ENCODE measurements around the gene MINDY4. TPM values are rescaled to one million over a fixed set of nuclear protein-coding genes. Genes with fewer than 3 reads are reported as not detected.
A peak's percentile ranks its signal among the peaks of the same experiment; 100 is the strongest.

The MINDY4 gene
- polyA plus RNA-seq, 1 experiment: 2.3 TPM

DNA sequence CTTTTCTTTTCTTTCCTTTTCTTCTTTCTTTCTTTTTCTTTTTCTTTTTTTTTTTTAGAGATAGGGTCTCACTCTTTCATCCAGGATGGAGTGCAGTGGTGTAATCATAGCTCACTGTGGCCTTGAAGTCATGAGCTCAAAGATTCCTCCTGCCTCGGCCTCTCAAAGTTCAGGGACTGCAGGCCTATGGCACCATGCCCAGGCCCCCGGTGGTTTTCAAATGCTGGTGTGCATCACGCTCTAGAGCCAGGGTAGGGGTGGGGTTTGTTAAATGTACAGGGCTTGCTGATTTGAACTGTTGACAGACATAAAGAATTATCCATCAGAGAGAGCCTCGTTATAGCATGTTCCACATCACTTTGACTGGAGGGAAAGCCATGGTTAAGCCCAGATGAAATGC, 5.8 kb downstream of the MINDY4 start:
- no peak for TF ChIP-seq CTCF (IDR thresholded peaks at IDR 0.05; ENCODE audit: insufficient read depth, low read depth, low read length)
- H3K27me3 ChIP-seq (ENCODE audit: control insufficient read depth, insufficient read depth, low read length): no peaks in the 10 kb centered on the region
- ChIA-PET CTCF (interaction anchor here (1.3 to 2.6 kb wide), 3 partner anchors 16 to 27 kb away, joined by 4 to 6 read pairs (median 4); no protein-coding TSS in a partner anchor), POLR2A (interaction anchor here (0.7 kb wide), 1 partner anchor 107 kb away, joined by 3 read pairs; no protein-coding TSS in a partner anchor)
- no peaks in the 10 kb centered on the region; the same call in 1 of the 2 replicates for H3K36me3 ChIP-seq (ENCODE audit: control insufficient read depth, insufficient read depth, low read length)
- DNase-seq (ENCODE audit: low read depth): no peak
- no peak overlapping the region for H3K4me3 ChIP-seq (ENCODE audit: low read depth, low read length)

GRCh38 chr7:30778255-30779025, 7.2 kb downstream of the MINDY4 start:
- ChIA-PET POLR2A (no interaction called here), CTCF (interaction anchor here (0.6 to 1.3 kb wide), 4 partner anchors 12 to 345 kb away, joined by 3 to 4 read pairs (median 3); no protein-coding TSS in a partner anchor)
- Histone ChIP-seq H3K27me3 (ENCODE audit: control insufficient read depth, insufficient read depth, low read length) (no peaks in the 10 kb centered on the region), H3K4me3 (ENCODE audit: low read depth, low read length) (no peak overlapping the region), H3K36me3 (ENCODE audit: control insufficient read depth, insufficient read depth, low read length) (peaks cover 1% of the 10 kb centered on the region; the same call in 1 of the 2 replicates)
- no peak for TF ChIP-seq CTCF (IDR thresholded peaks at IDR 0.05; ENCODE audit: insufficient read depth, low read depth, low read length)
- peak; percentile 60 for DNase-seq (ENCODE audit: low read depth)

GRCh38 chr7:30779574-30779973, 8.4 kb downstream of the MINDY4 start:
- H3K4me3 ChIP-seq (ENCODE audit: low read depth, low read length): no peak overlapping the region
- POLR2A ChIA-PET: no interaction called here
- no peaks in the 10 kb centered on the region for H3K27me3 ChIP-seq (ENCODE audit: control insufficient read depth, insufficient read depth, low read length)
- peaks cover 1% of the 10 kb centered on the region; the same call in 1 of the 2 replicates for H3K36me3 ChIP-seq (ENCODE audit: control insufficient read depth, insufficient read depth, low read length)
- TF ChIP-seq CTCF (IDR thresholded peaks at IDR 0.05; ENCODE audit: insufficient read depth, low read depth, low read length): no peak
- DNase-seq (ENCODE audit: low read depth): no peak
- CTCF ChIA-PET: no interaction called here

- ChIA-PET POLR2A (no interaction called here), CTCF (interaction anchor here (1.3 kb wide), 1 partner anchor 19 kb away, joined by 4 read pairs; no protein-coding TSS in a partner anchor)
- Histone ChIP-seq H3K4me3 (ENCODE audit: low read depth, low read length) (no peak overlapping the region), H3K27me3 (ENCODE audit: control insufficient read depth, insufficient read depth, low read length) (no peaks in the 10 kb centered on the region), H3K36me3 (ENCODE audit: control insufficient read depth, insufficient read depth, low read length) (peaks cover 4% of the 10 kb centered on the region)
- no peak for DNase-seq (ENCODE audit: low read depth)
- no peak for TF ChIP-seq CTCF (IDR thresholded peaks at IDR 0.05; ENCODE audit: insufficient read depth, low read depth, low read length)
These were observed 9.7 kb downstream of the MINDY4 start for GRCh38 chr7:30780941-30781340.

GRCh38 chr7:30782690-30783089, 11.5 kb downstream of the MINDY4 start:
- DNase-seq (ENCODE audit: low read depth): no peak
- H3K36me3 ChIP-seq (ENCODE audit: control insufficient read depth, insufficient read depth, low read length): peaks cover 7% of the 10 kb centered on the region
- H3K27me3 ChIP-seq (ENCODE audit: control insufficient read depth, insufficient read depth, low read length): no peaks in the 10 kb centered on the region
- ChIA-PET POLR2A (no interaction called here), CTCF (interaction anchor here (1.1 to 1.4 kb wide), 3 partner anchors 17 to 201 kb away, joined by 3 to 4 read pairs (median 4); no protein-coding TSS in a partner anchor)
- no peak for TF ChIP-seq CTCF (IDR thresholded peaks at IDR 0.05; ENCODE audit: insufficient read depth, low read depth, low read length)
- no peak overlapping the region for H3K4me3 ChIP-seq (ENCODE audit: low read depth, low read length)

Measured in BJ (cell line).